ENCODE results near the gene MRPL20.

Gene MRPL20

DNA sequence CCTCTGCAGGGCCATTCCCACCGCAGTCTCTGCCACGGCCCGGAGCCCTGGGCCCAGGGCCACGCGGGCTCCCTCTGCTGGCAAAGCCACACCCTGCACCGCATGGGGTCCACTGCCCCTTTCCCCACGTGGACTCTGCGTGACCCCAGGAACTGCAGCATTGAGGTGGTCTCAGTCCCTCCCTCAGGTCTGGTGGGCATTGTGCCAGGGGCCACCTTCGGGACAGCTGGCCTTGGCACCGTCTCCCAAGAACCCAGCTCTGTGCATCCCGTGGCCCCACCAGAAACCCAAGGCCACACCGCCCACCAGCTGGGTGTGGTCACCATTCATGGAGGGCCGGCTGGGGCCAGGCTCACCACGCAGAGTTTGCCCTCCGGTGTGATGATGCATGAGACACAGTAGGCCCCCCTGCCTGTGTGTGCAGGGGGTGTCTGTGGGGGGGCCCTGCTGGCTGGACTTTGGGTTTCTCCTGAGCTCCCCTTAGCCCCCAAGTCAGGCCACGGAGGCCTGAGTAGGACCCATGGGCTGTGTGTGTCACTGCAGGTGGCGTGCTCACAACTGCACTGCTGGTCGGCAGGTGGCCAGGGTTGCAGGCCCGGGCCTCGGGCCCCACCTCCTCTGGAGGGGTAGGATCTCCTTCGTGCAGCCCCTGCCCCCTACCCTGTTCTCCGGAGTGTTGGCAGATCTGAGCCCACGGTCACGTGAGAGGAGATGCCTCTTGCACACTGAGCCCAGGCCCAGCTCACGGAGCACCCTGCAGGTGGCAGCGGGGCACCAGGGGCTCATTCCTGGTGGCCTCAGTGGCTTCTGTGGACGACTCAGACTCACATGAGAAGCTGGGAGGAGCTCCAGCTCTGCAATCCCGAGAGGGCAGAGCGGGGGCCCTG, 34.2 kb upstream of the MRPL20 start:
- FAIRE-seq (no peak), DNase-seq (ENCODE audit: insufficient read length, low spot score) (no peak)
- no peak for TF ChIP-seq POLR2A (IDR thresholded peaks at IDR 0.05; ENCODE audit: low read depth, low read length)

DNA sequence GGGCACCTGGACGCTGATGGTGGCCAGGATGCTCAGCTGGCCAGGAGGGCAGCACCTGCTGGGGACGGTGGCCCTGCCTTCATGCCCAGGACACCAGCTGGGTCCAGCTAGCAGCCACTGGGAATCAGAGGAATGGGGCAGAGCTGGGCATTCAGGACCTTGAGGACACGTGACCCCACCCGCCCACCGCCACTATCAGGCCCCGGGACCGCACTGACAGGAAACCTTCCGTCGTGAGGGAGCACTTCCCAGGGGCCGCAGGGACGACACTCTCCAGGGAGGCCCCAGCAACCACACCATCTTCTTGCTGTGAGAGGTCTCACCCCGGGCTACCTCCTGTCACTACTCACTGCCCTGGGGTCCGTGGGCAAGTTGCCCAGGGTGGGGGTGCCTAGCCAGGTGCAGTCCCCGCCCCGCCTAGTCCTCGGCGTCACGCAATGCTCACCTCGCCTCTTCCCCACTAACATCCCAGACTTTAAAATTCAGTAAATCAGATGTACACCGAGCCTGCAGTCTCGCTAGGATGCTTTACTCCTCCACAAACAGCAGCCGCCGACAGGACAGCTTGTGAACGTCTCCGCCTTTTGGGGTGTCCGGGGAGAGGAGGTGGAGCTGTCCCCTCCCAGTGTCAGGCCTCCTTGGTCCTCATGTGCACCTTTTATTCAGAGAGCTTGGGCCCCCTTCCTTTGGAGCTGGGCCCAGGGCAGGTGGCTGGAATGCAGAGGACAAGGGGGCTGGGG, 33.3 kb upstream of the MRPL20 start:
- FAIRE-seq (no peak), DNase-seq (ENCODE audit: insufficient read length, low spot score) (no peak)
- no peak for TF ChIP-seq POLR2A (IDR thresholded peaks at IDR 0.05; ENCODE audit: low read depth, low read length)

DNA sequence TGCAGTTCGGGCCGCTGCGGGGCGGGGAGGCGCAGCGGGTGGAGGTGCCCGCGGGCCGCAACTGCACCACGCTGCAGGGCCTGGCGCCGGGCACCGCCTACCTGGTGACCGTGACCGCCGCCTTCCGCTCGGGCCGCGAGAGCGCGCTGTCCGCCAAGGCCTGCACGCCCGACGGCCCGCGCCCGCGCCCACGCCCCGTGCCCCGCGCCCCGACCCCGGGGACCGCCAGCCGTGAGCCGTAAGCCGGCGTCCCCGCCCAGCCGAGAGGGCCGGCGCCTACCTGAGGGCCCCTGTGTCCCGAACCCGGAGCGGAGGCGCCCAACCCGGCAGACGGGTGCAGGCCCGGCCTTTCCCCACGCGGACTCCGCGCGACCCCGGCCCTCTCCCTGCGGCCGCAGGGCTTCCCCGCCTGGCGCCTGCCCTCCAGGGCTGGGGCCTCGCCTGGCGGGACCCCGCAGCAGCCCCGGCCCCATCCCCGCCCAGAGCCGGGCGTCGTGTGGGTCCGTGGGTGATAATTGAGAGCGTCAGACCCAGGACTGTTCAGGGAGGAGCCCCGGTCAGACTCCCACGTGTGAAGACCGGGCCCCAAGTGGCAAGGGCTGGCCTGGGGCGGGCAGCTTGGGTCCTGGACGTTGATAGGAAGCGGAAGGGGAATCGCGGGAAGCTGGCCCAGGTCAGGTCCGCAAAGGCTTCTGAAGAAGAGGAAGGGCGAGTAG, 32.6 kb upstream of the MRPL20 start:
- DNase-seq (ENCODE audit: insufficient read length, low spot score) (no peak), FAIRE-seq (no peak)
- TF ChIP-seq POLR2A (IDR thresholded peaks at IDR 0.05; ENCODE audit: low read depth, low read length): no peak

DNA sequence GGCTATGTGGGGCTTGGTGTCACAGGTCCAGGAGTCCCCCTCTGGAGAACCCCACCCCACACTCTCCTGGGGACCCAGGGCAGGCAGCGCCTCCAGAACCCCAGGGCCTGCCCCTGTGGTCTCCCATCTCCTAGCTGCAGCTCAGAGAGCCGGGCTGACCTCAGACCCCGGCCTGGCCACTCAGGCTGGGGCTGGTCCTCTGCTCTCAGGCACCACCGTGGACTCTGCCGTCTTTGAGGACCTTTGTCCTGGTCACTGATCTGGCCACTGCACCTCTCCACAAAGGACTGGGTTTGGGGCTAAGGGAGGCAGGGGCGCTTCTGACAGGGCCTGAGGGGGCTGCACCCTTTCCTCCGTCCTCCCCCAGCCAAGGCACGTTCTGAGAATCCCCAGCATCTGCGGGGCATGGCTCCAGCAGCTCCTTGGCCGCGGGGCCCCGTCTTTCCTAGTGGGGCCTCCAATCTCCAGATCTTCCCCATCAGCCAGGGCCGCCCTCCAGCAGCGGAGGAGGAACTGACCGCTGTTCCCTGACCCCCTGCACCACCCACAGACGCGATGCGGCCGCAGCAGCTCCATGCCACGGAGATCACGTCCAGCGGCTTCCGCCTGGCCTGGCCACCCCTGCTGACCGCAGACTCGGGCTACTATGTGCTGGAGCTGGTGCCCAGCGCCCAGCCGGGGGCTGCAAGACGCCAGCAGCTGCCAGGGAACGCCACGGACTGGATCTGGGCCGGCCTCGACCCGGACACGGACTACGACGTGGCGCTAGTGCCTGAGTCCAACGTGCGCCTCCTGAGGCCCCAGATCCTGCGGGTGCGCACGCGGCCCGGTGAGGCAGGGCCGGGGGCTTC, 31.7 kb upstream of the MRPL20 start:
- no peak for TF ChIP-seq POLR2A (IDR thresholded peaks at IDR 0.05; ENCODE audit: low read depth, low read length)
- DNase-seq (ENCODE audit: insufficient read length, low spot score): no peak
- FAIRE-seq: no peak

DNA sequence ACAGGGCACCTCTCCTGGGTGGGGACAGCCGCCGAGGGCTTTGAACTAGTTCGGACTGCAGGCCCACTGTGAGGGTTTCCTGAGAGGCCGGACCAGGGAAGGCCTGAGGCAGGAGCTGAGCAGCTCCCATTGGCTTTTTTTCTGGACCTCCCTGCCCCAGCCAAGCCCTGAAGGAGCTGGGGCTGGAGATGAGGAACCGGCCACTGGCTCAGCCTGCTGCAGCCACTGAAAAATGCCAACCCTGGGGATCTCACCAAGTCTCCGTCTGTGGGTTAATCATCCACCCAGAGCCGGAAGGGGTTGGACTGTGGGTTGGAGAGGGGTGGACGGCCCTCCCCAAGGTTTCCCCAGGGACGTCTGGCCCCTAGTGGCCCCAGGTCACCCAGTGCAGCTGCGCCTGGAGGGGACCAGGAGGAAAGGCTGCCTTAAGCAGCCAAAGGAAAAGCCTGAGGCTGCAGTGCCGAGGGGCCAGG, 30.8 kb upstream of the MRPL20 start:
- TF ChIP-seq POLR2A (IDR thresholded peaks at IDR 0.05; ENCODE audit: low read depth, low read length): no peak
- FAIRE-seq (peak; percentile 38), DNase-seq (ENCODE audit: insufficient read length, low spot score) (peak; percentile 92)

DNA sequence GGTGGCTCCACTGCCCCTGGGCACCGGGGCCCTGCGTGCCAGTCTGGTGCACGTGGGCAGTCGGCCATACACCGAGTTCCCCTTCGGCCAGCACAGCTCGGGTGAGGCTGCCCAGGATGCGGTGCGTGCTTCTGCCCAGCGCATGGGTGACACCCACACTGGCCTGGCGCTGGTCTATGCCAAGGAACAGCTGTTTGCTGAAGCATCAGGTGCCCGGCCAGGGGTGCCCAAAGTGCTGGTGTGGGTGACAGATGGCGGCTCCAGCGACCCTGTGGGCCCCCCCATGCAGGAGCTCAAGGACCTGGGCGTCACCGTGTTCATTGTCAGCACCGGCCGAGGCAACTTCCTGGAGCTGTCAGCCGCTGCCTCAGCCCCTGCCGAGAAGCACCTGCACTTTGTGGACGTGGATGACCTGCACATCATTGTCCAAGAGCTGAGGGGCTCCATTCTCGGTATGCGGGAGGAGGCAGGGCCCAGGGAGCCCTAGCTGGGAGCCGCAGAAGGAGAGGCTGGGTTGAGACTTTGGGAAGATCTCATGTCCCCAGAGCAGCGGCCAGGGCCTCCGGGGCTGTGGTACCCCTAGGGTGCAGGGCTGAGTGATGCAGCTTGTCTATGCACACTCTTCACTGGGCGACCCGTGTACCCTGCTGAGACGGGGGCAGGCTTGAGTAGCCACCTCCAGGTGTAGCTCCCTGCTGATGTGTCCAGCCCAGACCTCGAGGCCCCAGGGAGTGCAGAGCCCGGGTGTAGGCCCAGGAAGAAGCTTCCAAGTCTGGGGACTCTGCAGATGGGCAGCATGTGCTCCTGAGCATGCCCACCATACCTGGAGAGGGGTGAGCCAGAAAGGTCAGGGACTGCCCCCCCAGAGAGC, 30.2 kb upstream of the MRPL20 start:
- DNase-seq (ENCODE audit: insufficient read length, low spot score) (no peak), FAIRE-seq (no peak)
- no peak for TF ChIP-seq POLR2A (IDR thresholded peaks at IDR 0.05; ENCODE audit: low read depth, low read length)

DNA sequence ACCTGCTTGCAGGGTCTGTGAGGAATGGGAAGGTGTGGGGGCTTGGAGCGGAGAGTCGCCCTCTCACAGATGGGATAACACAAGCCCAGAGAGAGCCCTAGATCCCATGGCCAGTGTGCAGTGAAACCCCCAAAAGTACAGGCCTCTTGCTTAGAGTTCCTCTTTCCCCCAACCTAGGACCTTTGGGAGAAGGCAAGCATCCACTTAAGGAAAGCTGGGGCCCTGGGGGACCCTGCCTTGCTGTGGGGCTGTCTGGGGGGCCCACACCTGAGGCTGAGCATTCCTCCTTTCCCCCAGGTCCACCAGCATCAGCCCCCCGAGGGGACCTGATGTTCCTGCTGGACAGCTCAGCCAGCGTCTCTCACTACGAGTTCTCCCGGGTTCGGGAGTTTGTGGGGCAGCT, 29.5 kb upstream of the MRPL20 start:
- FAIRE-seq (no peak), DNase-seq (ENCODE audit: insufficient read length, low spot score) (no peak)
- no peak for TF ChIP-seq POLR2A (IDR thresholded peaks at IDR 0.05; ENCODE audit: low read depth, low read length)

DNA sequence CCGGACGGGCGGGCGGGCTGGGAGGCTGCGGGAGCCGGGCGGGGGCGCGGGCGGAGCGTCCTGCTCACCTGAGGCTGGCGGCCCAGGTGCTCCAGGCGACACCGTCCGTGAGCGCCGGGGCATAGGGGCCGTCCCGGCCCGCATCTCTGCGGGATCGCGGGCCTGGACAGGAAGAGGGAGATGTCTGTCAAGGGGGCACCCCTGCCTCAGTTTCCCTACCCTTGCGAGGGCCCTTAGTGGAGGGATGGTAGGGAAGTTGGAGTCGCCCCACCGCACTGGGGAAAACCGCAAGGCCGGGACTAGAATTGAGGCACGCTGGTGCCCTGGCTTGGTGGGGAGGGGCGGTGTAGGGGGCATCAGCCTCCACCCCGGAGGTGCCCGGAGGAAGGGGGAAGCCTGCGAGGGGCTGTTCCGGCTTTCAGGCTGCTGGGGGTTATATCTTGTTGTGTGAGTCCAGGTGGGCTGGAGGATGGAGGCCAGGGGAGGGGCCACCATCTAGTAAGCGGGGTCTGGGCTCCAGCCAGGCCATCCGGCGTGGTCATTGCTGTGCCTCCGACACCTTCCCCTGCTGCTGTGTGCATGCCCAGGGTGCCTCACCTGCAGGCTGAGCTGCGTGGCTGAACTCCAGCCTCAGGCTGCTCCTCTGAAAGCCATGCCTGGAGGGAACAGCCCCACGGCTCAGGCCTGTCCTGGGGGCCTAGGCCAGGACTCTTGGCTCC, 29.0 kb upstream of the MRPL20 start:
- DNase-seq (ENCODE audit: insufficient read length, low spot score) (no peak), FAIRE-seq (no peak)
- TF ChIP-seq POLR2A (IDR thresholded peaks at IDR 0.05; ENCODE audit: low read depth, low read length): no peak

DNA sequence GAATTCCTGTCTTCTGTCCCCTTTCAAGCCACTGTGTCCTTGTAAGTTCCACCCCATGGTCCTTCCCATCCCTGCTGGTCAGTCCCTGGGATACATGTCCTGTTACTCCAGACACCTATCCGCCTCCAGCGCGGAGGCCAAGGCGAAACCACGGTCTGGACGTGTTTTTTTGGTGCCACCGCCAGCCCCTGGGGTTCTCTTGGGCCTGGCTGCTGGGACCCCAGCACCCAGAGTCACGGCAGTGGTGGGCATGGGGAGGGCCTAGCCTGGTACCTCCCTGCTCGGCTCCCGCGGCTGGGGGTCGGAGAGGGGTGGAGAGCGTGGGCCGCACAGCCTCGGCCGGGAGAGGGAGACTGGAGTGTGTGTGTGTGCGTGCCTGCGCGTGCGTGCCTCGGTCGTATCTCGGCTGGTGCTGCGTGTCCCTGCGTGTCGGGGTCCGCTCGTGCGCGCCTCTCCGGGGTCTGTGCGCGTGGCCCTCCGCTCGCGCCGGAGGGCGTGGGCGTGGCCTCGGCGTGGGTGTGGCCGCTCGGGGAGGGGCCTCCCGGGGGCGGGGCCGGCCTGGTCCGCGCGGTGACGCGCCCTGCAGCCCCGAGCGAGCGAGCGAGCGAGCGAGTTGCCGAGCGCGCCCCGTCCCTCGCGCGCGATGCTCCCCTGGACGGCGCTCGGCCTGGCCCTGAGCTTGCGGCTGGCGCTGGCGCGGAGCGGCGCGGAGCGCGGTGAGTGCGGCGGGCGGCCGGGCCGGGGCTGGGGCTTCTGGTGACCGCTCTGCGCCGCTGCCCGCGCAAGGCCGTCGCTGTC, 28.2 kb upstream of the MRPL20 start, which contains the start of gene VWA1:
Gene VWA1 (plus strand): TSS at position 585 of the 798 bp plus-strand sequence. CDS start 59 bp downstream, at position 644.
- no peak for TF ChIP-seq POLR2A (IDR thresholded peaks at IDR 0.05; ENCODE audit: low read depth, low read length)
- FAIRE-seq (no peak), DNase-seq (ENCODE audit: insufficient read length, low spot score) (no peak)

DNA sequence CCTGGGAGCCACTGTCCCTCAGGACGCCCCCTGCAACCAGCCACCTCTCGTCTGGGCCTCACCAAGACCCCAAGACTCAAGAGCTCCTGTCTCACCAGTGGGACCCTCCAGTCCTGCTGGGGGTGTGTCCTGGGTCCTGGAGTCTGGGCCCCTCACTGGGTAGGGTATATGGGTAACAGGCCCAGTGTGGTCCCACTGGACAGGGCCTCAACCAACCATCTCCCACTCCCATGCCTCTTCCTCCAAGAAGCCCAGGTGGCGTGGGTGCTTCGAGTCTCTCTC, 27.7 kb upstream of the MRPL20 start:
- TF ChIP-seq POLR2A (IDR thresholded peaks at IDR 0.05; ENCODE audit: low read depth, low read length): no peak
- no peak for FAIRE-seq
- DNase-seq (ENCODE audit: insufficient read length, low spot score): no peak

DNA sequence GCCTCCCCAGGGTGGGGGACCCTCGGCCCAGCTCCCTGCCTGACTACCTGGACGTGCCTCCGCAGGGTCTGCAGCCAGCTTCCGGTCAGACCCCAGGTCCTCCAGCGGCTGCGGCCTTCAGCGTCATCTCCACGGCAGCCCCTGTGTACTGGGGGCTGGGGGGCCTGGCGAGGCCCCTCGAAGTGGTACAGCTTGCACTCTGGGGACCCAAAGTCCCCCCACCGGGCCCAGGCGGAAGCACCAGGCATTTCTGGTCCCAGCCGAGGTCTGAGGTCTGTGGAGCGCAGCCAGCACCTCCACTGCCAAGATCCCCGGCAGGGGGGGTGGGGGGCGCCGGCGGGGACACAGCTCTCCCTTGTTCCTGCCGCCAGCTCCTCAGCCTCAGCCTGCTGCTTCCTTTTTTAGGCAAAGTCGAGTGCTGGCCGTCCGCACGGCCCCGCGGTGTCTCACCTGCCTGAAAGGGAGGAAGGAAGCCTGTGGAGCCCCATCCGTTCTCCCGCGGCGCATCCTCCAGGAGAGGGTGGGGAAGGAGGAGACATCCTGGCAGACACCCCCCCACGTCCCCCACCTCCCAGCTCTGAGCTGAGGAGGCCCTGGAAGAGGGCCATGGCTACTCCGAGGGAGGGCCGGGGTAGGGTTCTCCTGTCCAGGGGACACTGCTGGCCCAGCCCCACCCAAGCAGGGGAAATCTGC, 27.2 kb upstream of the MRPL20 start:
- TF ChIP-seq POLR2A (IDR thresholded peaks at IDR 0.05; ENCODE audit: low read depth, low read length): no peak
- FAIRE-seq (no peak), DNase-seq (ENCODE audit: insufficient read length, low spot score) (no peak)
